HT-29 (cell line): ENCODE measurements around the gene CWC25. TPM values are rescaled to one million over a fixed set of nuclear protein-coding genes. Genes with fewer than 3 reads are reported as not detected.
"Not testable (repeated sequence)": the region's sequence is repeated elsewhere in the genome, so short reads cannot be mapped to it uniquely, and the experiment has no call there.

Experiments
- DNase-seq: peaks from one replicate; pipeline ENCODE4 v3.0.0-alpha.2; 2015; ENCODE audit warnings: low spot score
- small RNA-seq: library from RNA; depleted of rRNA; stranded (forward); fragments of <200 nt; gene quantifications from one replicate; pipeline ENCODE3, GENCODE V24; 2014
- total RNA-seq: library from RNA; depleted of rRNA; stranded (reverse); fragments of >200 nt; shearing (Covaris generic); gene quantifications from 2 replicates; pipeline ENCODE4 v1.2.3, GENCODE V29; 2014; rRNA removed

The CWC25 gene
- total RNA-seq, 1 experiment from 2014 or later, result 28.7 TPM

DNA sequence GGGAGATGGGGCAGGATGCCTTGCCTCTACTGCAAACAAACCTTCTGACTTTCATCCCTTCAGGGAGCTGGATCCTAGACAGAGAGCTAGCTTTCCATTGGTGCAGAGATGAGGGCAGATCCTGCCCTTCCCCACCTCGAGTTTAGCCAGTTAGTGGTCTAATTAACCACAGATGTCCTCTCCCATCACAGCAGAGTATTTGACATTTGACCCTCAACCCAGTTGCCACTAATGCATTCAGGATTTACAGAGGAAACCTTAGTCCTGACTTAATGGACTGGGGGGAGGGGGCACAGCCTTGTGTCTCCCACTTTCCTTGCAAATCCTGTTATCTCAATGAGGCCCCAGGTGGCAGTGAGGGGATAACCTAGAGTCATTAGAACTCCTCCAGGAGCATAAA lies 35.9 kb downstream of the CWC25 start:
- DNase-seq, result no peak

- DNase-seq, result not testable (repeated sequence)
Measured at GRCh38 chr17:38787999-38788398, 37.1 kb downstream of the CWC25 start.

GRCh38 chr17:38786372-38786771 lies 38.7 kb downstream of the CWC25 start:
- no peak for DNase-seq

GRCh38 chr17:38783227-38783626 lies 41.9 kb downstream of the CWC25 start:
- no peak for DNase-seq

- no peak for DNase-seq
Measured at GRCh38 chr17:38779965-38780752, 45.0 kb downstream of the CWC25 start.

DNA sequence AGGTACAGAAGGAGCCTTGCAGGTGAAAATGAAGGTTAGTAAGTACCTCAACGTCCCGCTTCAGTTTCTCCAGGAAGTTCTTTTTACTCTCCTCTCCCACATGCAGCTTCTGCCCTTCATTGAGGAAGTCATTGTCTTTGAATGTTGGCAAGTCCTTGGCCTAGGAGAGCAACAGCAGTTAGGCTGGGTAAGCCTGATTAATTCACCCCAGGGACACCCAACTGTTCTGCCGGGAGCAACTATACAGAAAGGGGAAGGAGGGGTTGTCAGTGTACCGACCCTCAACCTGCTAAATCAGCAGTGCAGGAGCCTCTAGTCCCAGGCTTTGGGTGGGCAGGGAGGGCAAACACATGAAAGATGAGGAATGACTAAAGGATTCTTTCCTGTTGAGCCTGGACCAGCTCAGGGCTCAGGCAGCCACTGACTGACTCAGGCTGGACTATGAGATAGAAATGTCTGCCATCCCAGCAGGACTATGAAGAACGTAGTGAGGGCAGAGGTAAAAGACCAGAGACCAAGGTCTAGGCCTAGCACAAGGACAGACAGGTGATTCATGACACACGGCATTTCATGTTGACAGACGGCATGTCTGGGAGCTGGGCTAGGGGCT lies 47.4 kb downstream of the CWC25 start:
- no peak for DNase-seq

DNA sequence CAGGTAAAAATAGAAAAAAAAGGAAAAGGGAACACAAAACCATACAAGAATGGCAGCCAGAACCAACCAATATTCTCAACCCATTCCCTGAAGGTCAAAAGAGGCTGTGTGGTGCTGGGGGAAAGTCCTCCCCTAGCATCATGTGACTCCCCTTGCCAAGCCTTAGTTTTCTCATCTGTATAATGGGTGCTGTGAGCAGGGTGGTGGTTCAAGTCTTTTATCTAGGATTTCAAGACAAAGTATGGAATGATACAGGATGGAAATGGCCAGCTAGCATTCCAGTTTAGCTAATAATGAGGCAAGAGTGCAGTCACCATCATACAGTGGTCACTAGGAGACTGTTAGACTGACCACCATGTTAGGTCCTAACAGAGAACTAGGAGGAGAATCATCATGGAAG lies 51.9 kb downstream of the CWC25 start:
- DNase-seq, result no peak

DNA sequence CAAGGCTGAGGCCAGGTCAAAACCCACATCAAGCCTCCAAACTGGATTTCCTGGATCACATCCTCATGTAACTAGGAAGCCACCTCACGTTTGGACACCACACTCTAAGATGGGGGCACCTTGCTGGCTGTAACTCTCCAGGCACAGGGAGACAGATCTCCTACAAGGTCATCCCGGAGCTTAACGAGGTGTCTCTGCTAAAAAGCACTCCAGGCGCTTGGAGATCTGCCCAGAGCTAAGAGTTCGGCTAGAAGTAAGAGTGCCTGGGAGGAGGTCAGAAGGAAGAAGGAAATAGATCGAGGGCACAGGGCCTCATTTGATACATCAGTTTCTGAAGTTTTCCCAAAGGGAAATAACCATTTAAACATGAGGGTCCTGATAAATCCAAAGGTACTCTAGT lies 56.7 kb downstream of the CWC25 start:
- no peak for DNase-seq

DNA sequence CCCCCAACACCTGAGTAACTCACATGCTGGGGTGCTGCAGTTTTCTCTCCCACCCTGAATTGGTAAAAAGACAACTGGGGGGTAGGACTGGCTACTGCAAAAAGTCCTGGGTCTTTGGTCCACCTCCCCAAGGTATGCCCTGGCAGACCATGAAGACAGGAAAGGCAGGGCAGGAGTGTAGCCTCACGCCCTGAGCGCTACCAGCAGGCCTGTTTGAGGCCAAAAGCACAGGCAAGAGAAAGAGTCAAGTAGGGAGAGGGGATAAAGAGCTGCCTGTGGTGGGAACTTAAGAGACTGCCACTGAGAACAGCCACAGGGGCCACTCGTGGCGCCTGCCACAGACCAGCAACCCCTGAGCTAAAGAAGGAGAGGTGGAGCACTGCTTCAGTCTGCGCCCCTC lies 58.8 kb downstream of the CWC25 start:
- DNase-seq, result no peak

- no peak for DNase-seq
Measured at GRCh38 chr17:38762231-38762630, 62.9 kb downstream of the CWC25 start.

DNA sequence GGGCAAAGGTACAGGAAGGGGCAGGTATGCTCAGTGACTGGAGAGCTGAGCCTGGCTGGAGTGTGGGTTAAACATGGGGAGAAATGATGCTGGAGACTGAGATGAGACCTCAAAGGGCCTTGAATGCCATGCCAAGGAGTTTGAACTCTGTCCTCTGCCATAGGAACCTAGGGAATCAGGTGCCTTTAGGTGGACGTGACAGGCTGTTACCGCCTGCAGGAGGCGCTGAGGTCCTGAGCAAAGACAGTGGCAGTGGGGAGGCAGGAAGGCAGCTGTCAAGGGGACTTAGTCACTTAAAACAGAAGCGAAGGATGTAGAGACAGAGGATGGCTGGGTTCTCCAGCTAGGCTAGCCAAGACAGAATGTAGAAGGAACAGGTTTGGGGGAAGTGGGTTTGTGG lies 63.5 kb downstream of the CWC25 start:
- DNase-seq, result peak; percentile 69

GRCh38 chr17:38753071-38753506 lies 72.0 kb downstream of the CWC25 start:
- DNase-seq, result no peak

- peak; percentile 100 for DNase-seq
Measured at GRCh38 chr17:38752308-38753070, 72.6 kb downstream of the CWC25 start, which contains the start of gene PSMB3. Gene PSMB3, plus strand, starts transcription at chr17:38752741. Its CDS starts 86 bp downstream, at chr17:38752827.

DNA sequence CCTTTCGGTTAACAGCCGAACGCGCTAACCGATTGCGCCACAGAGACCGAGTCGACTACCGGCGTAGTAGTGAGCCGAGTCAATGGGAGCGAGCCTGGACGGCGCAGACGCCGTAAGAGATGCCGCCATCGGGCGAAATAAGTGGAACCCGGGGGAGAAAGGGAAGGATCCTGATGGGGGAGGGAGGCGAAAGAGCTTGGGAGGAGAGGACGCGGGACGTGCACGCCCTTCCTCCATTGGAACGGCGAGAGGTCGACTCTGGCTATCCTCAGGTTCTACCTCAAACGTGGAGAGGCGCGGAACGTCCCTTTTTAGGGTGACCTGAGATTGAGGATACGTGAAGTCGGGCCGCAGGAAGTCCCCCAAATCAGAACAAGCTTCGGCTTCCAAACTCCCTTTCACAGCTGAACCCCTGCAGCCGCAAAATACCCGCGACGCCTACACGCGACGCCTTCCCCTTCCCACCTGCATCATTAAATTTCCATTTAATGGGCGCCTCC lies 73.3 kb downstream of the CWC25 start:
- DNase-seq, result peak; percentile 96

DNA sequence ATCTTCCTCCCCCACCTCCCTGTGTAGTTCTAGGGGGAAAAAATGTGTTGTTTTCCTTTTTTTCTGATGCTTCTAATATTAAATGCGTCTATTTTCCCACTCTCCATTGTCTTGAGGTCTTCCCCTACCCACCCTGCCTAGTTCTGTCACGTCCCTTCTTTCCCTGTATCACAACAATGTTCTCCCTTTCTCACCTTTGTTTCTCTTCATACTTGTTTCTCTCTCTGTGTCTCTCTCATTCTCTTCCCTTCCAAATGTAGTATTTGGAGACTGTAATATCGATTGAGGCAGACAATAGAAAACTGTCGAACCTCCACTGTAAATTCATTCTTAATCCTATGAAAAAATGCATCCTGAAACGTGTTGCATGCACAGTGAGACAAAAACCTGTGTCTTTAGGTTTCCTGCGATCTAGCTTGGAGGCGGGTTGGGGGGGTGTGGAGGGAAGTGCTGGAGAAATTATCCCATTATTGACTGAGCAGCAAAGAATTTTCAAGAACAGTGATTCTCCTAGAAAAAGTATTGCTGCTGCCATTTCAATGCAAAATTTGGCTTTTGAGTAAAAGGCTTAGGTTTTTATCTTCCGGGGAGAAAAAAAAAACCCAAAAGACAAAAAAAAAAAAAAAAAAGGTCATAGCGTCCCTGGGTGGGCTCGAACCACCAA lies 73.8 kb downstream of the CWC25 start:
- peak; percentile 74 for DNase-seq

Small RNA genes lying within 50 kb of the gene (small RNA-seq; reads per million reads assigned to genes)
- not detected for gene MIR4727
- gene RNU6-866P, result not detected
- gene SNORA21, result not detected
- gene SNORA21B, result not detected

Other genes with a start within 250 kb of the CWC25 start
- gene SRCIN1, start 219.4 kb downstream of the CWC25 start, total RNA-seq, result 4.9 and 6.0 TPM in 2 replicates
- 11.1 and 13.9 TPM in 2 replicates for gene EPOP, start 150.4 kb downstream of the CWC25 start, total RNA-seq
- gene MLLT6, start 120.0 kb downstream of the CWC25 start, total RNA-seq, result 219 and 252 TPM in 2 replicates
- 54.0 and 100 TPM in 2 replicates for gene CISD3, start 95.0 kb downstream of the CWC25 start, total RNA-seq
- 8.7 and 18.9 TPM in 2 replicates for gene PCGF2, start 77.0 kb downstream of the CWC25 start, total RNA-seq
- gene PSMB3, start 72.6 kb downstream of the CWC25 start, total RNA-seq, result 828 and 837 TPM in 2 replicates
- 39.6 and 62.1 TPM in 2 replicates for gene PIP4K2B, start 25.8 kb downstream of the CWC25 start, total RNA-seq
- 2,011 and 2,221 TPM in 2 replicates for gene RPL23, start 28.4 kb upstream of the CWC25 start, total RNA-seq
- gene LASP1, start 44.7 kb upstream of the CWC25 start, total RNA-seq, result 266 and 279 TPM in 2 replicates
- gene FBXO47, start 142.1 kb upstream of the CWC25 start, total RNA-seq, result not detected in 2 replicates